ENCODE results near the gene ADPRM. TPM values are rescaled to one million over a fixed set of nuclear protein-coding genes. Genes with fewer than 3 reads are reported as not detected.

The ADPRM gene
- total and polyA plus RNA-seq, 2 donors (not counting 3 experiments of a cell fraction or from before 2014, with no cell fraction given), result 7.4 to 7.6 TPM

DNA sequence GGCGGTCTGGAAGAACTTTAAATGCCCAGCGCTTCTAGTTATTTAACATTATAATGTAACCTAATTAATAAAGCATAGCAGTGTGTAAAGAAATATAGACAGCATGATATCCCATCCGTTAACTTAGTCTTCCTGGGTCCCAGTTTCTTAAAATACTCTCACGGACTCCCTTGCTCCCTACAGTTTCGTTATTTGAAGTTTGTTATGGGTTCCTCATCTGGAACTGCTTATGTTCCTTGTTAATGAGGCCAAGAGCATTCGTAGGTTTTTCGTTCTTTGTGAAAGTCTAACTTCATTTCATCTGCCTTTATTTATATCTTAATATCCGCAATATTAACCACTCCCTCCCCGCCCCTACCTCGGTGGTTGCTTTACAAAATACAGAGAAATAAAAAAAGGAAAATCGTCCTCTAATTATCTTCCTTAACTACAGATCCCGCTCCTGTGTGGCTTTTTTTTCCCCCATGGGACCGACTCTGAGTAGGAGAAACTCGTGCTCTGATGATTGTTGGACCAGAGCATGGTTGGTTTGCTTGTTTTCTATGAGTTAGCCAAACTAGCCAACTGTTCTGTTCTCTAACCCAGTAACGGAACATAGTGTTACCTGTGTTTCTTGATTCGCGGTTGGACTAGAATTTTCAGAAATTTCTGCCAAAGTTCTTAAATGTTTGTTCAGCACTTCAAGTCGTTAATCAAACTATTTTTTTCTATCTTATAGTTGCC is 863 bp downstream of the ADPRM start:
- BruUV-seq (replicated peaks), result no TSS peak
- intact Hi-C loops (cut with micrococcal nuclease) (no loop called here), dilution Hi-C loops (cut with MboI; ENCODE audit: extremely low pct_ligation_motif_present, low sequenced_read_pairs) (no loop called here)
- peak overlapping the region; percentile 99 for H3K4me2 ChIP-seq (ENCODE audit: insufficient read depth, low read length)
- peaks cover 25% of the 10 kb centered on the region for H3K4me1 ChIP-seq (ENCODE audit: control insufficient read depth, extremely low read depth, insufficient read depth, low read length)
- H3K36me3 ChIP-seq (ENCODE audit: control insufficient read depth in 2 of 2, extremely low read depth in 1 of 2, insufficient read depth in 2 of 2, low read length in 2 of 2), result peaks cover 2 to 5% of the 10 kb centered on the region in 2 experiments
- H3K9ac ChIP-seq (replicated peaks; ENCODE audit: extremely low read depth, insufficient read depth, low read length), result peak overlapping the region; percentile 93
- H3K27ac ChIP-seq (ENCODE audit: insufficient read depth, low read depth, low read length), result peak overlapping the region; percentile 94
- peaks cover 2% of the 10 kb centered on the region for H3K9me1 ChIP-seq (replicated peaks; ENCODE audit: control insufficient read depth, extremely low read depth, insufficient read depth, low read length)
- FAIRE-seq, result peak; percentile 53
- POLR2A ChIA-PET, result no interaction called here
- no peaks in the 10 kb centered on the region for H3K27me3 ChIP-seq (ENCODE audit: control insufficient read depth in 2 of 2, insufficient read depth in 2 of 2, low read length in 2 of 2)
- CTCF ChIA-PET, result interaction anchor here (2.7 kb wide), 1 partner anchor 15 kb away, joined by 10 read pairs; no protein-coding TSS in a partner anchor
- H3K4me3 ChIP-seq (replicated peaks in 1 of 3; ENCODE audit: insufficient read depth in 1 of 3, low read depth in 1 of 3, low read length in 3 of 3), result peak overlapping the region; percentile 74 to 92 (median 85)
- H4K20me1 ChIP-seq (replicated peaks; ENCODE audit: control insufficient read depth, extremely low read depth, insufficient read depth, low read length), result no peaks in the 10 kb centered on the region
- peak overlapping the region; percentile 75 for H2AFZ ChIP-seq (ENCODE audit: low read depth, low read length)
- H3K9me3 ChIP-seq (replicated peaks; ENCODE audit: control insufficient read depth, insufficient read depth, low read length), result no peaks in the 10 kb centered on the region
- H3K79me2 ChIP-seq (ENCODE audit: control insufficient read depth, insufficient read depth, low read length), result peaks cover 57% of the 10 kb centered on the region
- no peak for DNase-seq (ENCODE audit: low read depth, low spot score)
- TF ChIP-seq JUN (IDR thresholded peaks at IDR 0.05; ENCODE audit: borderline replicate concordance, insufficient read depth, insufficient read length, low read depth), result no peak
- no peak for TF ChIP-seq MYC (IDR thresholded peaks at IDR 0.05; ENCODE audit: low read depth, low read length)
- no peak for TF ChIP-seq POLR2A (IDR thresholded peaks at IDR 0.05; ENCODE audit: low read depth, low read length)
- TF ChIP-seq FOS (IDR thresholded peaks at IDR 0.05; ENCODE audit: borderline replicate concordance, insufficient read depth, low read length), result no peak
- TF ChIP-seq, protein P1, sequence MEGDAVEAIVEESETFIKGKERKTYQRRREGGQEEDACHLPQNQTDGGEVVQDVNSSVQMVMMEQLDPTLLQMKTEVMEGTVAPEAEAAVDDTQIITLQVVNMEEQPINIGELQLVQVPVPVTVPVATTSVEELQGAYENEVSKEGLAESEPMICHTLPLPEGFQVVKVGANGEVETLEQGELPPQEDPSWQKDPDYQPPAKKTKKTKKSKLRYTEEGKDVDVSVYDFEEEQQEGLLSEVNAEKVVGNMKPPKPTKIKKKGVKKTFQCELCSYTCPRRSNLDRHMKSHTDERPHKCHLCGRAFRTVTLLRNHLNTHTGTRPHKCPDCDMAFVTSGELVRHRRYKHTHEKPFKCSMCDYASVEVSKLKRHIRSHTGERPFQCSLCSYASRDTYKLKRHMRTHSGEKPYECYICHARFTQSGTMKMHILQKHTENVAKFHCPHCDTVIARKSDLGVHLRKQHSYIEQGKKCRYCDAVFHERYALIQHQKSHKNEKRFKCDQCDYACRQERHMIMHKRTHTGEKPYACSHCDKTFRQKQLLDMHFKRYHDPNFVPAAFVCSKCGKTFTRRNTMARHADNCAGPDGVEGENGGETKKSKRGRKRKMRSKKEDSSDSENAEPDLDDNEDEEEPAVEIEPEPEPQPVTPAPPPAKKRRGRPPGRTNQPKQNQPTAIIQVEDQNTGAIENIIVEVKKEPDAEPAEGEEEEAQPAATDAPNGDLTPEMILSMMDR (IDR thresholded peaks at IDR 0.05; ENCODE audit: extremely low read depth in 1 of 2, insufficient read depth in 1 of 2, low read depth in 1 of 2, low read length in 2 of 2), result no peak
- no peak for TF ChIP-seq EZH2 (IDR thresholded peaks at IDR 0.05; ENCODE audit: borderline replicate concordance, low read depth, low read length, severe bottlenecking)
- TF ChIP-seq, protein P2, sequence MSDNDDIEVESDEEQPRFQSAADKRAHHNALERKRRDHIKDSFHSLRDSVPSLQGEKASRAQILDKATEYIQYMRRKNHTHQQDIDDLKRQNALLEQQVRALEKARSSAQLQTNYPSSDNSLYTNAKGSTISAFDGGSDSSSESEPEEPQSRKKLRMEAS (IDR thresholded peaks at IDR 0.05; ENCODE audit: insufficient read depth, insufficient read length), result no peak
- TF ChIP-seq GATA2 (IDR thresholded peaks at IDR 0.05; ENCODE audit: insufficient read depth, insufficient read length, low read depth, low read length), result no peak

Measured in endothelial cell of umbilical vein (primary cell).